Bronchial epithelial cell (primary cell): ENCODE results near the gene IFT81. TPM values are rescaled to one million over a fixed set of nuclear protein-coding genes. Genes with fewer than 3 reads are reported as not detected.
"Not testable (repeated sequence)": the region's sequence is repeated elsewhere in the genome, so short reads cannot be mapped to it uniquely, and the experiment has no call there.

ENCODE experiments used
- DNase-seq: peaks from one replicate; pipeline ENCODE4 v3.0.0-alpha.2; 2010; ENCODE audit warnings: low read depth
- FAIRE-seq: peaks from 2 replicates; lab custom pipeline; 2011; peaks lifted over from hg19 to GRCh38; lab: Jason Lieb, UNC
- H3K27me3 ChIP-seq: 2 replicates; pipeline ENCODE4 v1.5.1; 2011; ENCODE audit warnings: low read length; ENCODE audit not compliant: control insufficient read depth, insufficient read depth
- H3K36me3 ChIP-seq: 2 replicates; pipeline ENCODE4 v1.5.1; 2011; ENCODE audit warnings: low read length; ENCODE audit not compliant: control insufficient read depth, insufficient read depth
- H3K4me3 ChIP-seq: 2 replicates; pipeline ENCODE4 v1.5.1; 2011; ENCODE audit warnings: mild to moderate bottlenecking, low read depth, low read length, control low read depth
- total RNA-seq: library from RNA; depleted of rRNA; stranded (reverse); fragments of >200 nt; gene quantifications from 2 replicates; pipeline ENCODE4 v1.2.1, GENCODE V29; 2014
- TF ChIP-seq, protein P1 (sequence below): IDR thresholded peaks from 2 replicates; pipeline ENCODE4 v1.5.1; 2011; ENCODE audit warnings: mild to moderate bottlenecking, moderate library complexity, low read length, control low read depth, inconsistent platforms; ENCODE audit not compliant: insufficient read depth, severe bottlenecking

The IFT81 gene
- total RNA-seq, 1 donor from 2014 or later, result 5.8 TPM

DNA sequence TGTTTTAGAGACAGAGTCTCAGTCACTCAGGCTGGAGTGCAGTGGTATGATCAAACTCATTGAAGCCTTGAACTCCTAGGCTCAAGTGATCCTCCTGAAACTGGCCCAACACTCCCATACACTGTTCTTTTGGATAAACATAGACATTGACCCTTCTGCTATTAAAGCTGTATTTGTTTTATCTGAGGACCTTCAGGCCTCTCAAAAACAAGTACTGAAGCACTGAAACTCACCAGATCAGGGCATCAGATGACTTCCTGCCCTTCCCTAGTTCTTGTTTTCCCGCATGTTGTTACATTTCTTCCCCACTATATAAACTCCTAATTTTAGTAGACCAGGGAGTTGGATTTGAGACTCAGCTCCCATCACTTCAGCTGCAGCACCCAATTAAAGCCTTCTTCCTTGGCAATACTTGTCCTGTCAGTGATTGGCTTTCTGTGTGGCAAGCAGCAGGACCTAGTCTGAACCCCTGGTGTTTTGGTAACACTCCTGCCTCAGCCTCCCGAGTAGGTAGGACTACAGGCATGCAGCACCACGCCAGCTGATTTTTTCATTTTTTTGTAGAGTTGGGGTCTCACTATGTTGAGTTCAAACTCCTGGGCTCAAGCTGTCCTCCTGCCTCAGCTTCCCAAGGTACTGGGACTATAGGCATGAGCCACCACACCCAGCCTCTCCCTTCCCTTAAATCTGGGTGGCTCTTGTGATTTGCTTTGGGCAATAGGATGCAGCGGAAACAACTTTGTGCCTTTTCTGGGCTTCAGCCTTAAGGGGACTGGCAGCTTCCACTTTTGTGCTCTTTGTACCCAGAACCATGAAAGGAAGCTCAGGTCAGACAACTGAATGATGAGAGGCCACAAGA, 12.5 kb upstream of the IFT81 start:
- DNase-seq, result no peak
- H3K36me3 ChIP-seq, result no peaks in the 10 kb centered on the region
- no peak overlapping the region for H3K4me3 ChIP-seq
- TF ChIP-seq, protein P1, sequence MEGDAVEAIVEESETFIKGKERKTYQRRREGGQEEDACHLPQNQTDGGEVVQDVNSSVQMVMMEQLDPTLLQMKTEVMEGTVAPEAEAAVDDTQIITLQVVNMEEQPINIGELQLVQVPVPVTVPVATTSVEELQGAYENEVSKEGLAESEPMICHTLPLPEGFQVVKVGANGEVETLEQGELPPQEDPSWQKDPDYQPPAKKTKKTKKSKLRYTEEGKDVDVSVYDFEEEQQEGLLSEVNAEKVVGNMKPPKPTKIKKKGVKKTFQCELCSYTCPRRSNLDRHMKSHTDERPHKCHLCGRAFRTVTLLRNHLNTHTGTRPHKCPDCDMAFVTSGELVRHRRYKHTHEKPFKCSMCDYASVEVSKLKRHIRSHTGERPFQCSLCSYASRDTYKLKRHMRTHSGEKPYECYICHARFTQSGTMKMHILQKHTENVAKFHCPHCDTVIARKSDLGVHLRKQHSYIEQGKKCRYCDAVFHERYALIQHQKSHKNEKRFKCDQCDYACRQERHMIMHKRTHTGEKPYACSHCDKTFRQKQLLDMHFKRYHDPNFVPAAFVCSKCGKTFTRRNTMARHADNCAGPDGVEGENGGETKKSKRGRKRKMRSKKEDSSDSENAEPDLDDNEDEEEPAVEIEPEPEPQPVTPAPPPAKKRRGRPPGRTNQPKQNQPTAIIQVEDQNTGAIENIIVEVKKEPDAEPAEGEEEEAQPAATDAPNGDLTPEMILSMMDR, result no peak
- no peaks in the 10 kb centered on the region for H3K27me3 ChIP-seq
- no peak for FAIRE-seq

DNA sequence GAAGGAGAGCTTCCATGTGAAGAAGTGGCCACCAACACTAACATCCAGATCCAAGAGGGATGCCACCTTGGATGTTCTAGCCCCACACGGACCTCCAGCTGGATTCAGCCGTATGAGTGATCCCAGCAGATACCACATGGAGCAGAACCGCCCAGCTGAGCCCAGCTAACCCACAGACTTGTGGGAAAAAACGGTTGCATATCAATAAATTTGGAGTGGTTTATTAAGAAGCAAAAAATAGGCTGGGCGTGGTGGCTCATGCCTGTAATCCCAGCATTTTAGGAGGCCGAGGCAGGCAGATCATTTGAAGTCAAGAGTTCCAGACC, 11.9 kb upstream of the IFT81 start:
- TF ChIP-seq, protein P1, result no peak
- DNase-seq (no peak), FAIRE-seq (no peak)
- Histone ChIP-seq H3K36me3 (no peaks in the 10 kb centered on the region), H3K27me3 (no peaks in the 10 kb centered on the region), H3K4me3 (no peak overlapping the region)

DNA sequence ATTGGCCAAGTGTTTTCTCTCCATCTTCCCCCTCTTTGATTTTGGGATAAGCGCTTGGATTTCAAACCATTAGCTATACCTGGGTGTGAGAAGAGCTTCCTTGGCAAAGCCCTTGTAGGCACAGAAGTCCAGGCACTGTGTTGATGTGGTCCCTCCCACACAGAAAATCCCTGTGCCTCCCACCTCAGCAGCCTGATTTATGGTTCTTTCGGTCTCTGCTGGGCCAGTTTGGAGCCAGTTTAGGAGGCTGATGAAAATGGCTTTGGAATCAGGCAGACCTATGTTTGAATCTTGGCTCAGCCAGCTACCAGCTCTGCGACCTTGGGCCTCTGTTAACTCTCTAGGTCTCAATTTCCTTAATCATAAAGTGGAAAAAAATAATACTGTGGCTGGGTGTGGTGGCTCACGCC, 9.6 kb upstream of the IFT81 start:
- H3K27me3 ChIP-seq, result no peaks in the 10 kb centered on the region
- H3K36me3 ChIP-seq, result no peaks in the 10 kb centered on the region
- TF ChIP-seq, protein P1, result no peak
- no peak overlapping the region for H3K4me3 ChIP-seq
- DNase-seq (no peak), FAIRE-seq (no peak)

DNA sequence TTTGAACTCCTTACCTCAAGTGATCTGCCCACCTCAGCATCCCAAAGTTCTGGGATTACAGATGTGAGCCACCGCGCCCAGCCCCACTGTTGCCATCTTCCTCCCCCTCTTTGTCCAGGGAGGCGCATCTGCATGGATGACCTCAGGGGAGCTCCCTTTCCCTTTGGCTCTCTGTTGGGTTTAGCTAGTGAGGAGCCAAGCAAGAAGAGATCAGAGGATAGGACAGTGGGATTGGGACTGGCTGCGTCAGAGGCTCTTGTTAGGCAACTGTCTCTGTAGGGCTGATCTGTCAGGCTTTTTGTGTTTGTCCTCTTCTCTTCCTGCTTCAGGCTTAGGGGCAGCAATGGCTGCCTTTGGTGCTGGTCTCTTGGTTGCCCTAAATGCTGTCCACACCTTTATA, 8.5 kb upstream of the IFT81 start:
- TF ChIP-seq, protein P1, result no peak
- FAIRE-seq (no peak), DNase-seq (no peak)
- H3K4me3 ChIP-seq, result no peak overlapping the region
- no peaks in the 10 kb centered on the region for H3K27me3 ChIP-seq
- H3K36me3 ChIP-seq, result no peaks in the 10 kb centered on the region

DNA sequence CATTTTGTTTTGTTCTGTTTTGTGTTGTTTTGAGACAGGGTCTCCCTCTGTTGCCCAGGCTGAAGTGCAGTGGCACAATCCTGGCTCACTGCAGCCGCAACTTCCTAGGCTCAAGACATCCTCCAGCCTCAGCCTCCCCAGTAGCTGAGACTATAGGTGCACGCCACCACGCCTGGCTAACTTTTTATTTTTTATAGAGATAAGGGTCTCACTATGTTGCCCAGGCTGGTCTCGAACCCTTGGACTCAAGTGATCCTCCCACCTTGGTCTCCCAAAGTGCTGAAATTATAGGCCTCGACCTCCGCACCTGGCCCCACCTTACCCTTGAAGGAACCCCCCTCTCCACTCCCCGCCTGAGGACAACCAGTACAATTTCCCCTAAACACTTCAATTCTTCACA, 7.5 kb upstream of the IFT81 start:
- H3K27me3 ChIP-seq, result no peaks in the 10 kb centered on the region
- FAIRE-seq, result no peak
- no peak overlapping the region for H3K4me3 ChIP-seq
- TF ChIP-seq, protein P1, result no peak
- H3K36me3 ChIP-seq, result no peaks in the 10 kb centered on the region
- no peak for DNase-seq

DNA sequence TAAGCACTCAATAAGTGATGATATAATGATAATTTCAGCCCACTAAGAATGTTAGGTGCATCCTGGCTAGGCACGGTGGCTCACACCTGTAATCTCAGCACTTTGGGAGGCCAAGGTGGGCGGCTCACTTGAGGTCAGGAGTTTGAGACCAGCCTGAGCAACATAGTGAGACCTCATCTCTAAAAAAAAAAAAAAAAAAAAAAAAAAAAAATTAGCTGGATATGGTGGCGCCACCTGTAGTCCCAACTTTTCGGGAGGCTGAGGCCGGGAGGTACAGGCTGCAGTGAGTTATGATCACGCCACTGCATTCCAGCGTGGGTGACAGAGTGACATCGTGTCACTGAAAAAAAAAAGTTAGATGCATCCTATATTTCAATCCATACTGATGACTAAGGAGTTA, 6.9 kb upstream of the IFT81 start:
- not testable (repeated sequence) for H3K36me3 ChIP-seq, H3K27me3 ChIP-seq, H3K4me3 ChIP-seq, FAIRE-seq, DNase-seq
